ENCODE data around the gene EYA4. TPM values are rescaled to one million over a fixed set of nuclear protein-coding genes. Genes with fewer than 3 reads are reported as not detected.
A peak's percentile ranks its signal among the peaks of the same experiment; 100 is the strongest.

The EYA4 gene
- total RNA-seq, 1 donor from 2014 or later, result 21.4 TPM

DNA sequence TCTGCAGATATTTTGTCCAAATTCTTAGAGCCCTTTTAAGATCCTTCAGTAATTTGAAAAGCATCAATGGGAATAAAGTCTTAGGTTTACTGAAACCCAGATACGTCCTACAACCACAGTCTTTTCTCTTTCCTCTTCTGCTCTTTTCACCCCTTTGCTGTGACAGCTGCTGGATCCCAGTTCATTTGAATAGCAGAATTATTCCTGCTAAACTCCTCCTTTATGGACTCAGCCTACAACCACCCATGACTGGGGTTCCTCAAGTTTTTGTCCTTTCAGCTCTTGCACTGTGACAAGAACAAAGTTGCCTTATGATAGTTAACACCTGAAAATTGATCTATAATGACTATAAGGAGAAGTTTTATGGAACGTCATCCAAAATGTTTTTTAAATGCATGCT lies 237.5 kb downstream of the EYA4 start:
- Mint-ChIP-seq H3K27ac (no peak overlapping the region), H3K27me3 (ENCODE audit: low read depth) (no peaks in the 10 kb centered on the region), H3K9me3 (peaks cover 6% of the 10 kb centered on the region), H3K36me3 (peaks cover 12% of the 10 kb centered on the region), H3K4me1 (peaks cover 21% of the 10 kb centered on the region), H3K4me3 (no peak overlapping the region)
- DNase-seq (ENCODE audit: low spot score in 2 of 2, unreplicated experiment in 2 of 2), result no peak
- TF ChIP-seq, protein P1, sequence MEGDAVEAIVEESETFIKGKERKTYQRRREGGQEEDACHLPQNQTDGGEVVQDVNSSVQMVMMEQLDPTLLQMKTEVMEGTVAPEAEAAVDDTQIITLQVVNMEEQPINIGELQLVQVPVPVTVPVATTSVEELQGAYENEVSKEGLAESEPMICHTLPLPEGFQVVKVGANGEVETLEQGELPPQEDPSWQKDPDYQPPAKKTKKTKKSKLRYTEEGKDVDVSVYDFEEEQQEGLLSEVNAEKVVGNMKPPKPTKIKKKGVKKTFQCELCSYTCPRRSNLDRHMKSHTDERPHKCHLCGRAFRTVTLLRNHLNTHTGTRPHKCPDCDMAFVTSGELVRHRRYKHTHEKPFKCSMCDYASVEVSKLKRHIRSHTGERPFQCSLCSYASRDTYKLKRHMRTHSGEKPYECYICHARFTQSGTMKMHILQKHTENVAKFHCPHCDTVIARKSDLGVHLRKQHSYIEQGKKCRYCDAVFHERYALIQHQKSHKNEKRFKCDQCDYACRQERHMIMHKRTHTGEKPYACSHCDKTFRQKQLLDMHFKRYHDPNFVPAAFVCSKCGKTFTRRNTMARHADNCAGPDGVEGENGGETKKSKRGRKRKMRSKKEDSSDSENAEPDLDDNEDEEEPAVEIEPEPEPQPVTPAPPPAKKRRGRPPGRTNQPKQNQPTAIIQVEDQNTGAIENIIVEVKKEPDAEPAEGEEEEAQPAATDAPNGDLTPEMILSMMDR (IDR thresholded peaks at IDR 0.05; ENCODE audit: unreplicated experiment), result no peak

- Mint-ChIP-seq H3K27me3 (ENCODE audit: low read depth) (no peaks in the 10 kb centered on the region), H3K36me3 (peaks cover 53% of the 10 kb centered on the region), H3K9me3 (peaks cover 29% of the 10 kb centered on the region), H3K4me3 (no peak overlapping the region), H3K4me1 (no peaks in the 10 kb centered on the region), H3K27ac (no peak overlapping the region)
- no peak for DNase-seq (ENCODE audit: low spot score in 2 of 2, unreplicated experiment in 2 of 2)
- TF ChIP-seq, protein P1 (IDR thresholded peaks at IDR 0.05; ENCODE audit: unreplicated experiment), result no peak
Observed at GRCh38 chr6:133487174-133487573, 246.0 kb downstream of the EYA4 start.

GRCh38 chr6:133495205-133495903 lies 254.2 kb downstream of the EYA4 start:
- DNase-seq (ENCODE audit: low spot score in 2 of 2, unreplicated experiment in 2 of 2), result no peak
- Mint-ChIP-seq H3K4me3 (no peak overlapping the region), H3K4me1 (peaks cover 12% of the 10 kb centered on the region), H3K27me3 (ENCODE audit: low read depth) (no peaks in the 10 kb centered on the region), H3K36me3 (peaks cover 23% of the 10 kb centered on the region), H3K27ac (no peak overlapping the region), H3K9me3 (peaks cover 31% of the 10 kb centered on the region)
- TF ChIP-seq, protein P1 (IDR thresholded peaks at IDR 0.05; ENCODE audit: unreplicated experiment), result no peak

DNA sequence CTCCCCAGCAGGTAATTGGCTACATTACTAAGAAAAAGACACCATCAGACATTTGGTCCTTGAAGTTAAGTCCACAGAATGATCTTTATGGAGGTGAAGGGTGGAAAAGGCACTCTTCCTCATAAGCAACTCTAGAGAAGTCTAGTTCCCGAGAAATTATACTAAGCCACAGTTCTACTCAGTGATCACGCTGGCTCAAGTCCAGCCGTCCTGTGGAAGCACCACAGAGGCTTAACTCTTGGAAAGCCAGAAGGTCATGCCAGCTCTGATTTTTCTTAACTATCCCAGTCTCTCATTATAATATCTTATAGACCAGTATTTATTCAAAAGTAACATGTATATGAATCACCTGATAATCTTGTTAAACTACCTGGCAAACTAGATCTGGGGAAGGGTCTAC lies 258.5 kb downstream of the EYA4 start:
- H3K4me1 Mint-ChIP-seq, result peaks cover 52% of the 10 kb centered on the region
- H3K36me3 Mint-ChIP-seq, result peaks cover 8% of the 10 kb centered on the region
- TF ChIP-seq, protein P1 (IDR thresholded peaks at IDR 0.05; ENCODE audit: unreplicated experiment), result no peak
- H3K9me3 Mint-ChIP-seq, result no peaks in the 10 kb centered on the region
- H3K27ac Mint-ChIP-seq, result no peak overlapping the region
- no peaks in the 10 kb centered on the region for H3K27me3 Mint-ChIP-seq (ENCODE audit: low read depth)
- no peak for DNase-seq (ENCODE audit: low spot score in 2 of 2, unreplicated experiment in 2 of 2)
- no peak overlapping the region for H3K4me3 Mint-ChIP-seq

DNA sequence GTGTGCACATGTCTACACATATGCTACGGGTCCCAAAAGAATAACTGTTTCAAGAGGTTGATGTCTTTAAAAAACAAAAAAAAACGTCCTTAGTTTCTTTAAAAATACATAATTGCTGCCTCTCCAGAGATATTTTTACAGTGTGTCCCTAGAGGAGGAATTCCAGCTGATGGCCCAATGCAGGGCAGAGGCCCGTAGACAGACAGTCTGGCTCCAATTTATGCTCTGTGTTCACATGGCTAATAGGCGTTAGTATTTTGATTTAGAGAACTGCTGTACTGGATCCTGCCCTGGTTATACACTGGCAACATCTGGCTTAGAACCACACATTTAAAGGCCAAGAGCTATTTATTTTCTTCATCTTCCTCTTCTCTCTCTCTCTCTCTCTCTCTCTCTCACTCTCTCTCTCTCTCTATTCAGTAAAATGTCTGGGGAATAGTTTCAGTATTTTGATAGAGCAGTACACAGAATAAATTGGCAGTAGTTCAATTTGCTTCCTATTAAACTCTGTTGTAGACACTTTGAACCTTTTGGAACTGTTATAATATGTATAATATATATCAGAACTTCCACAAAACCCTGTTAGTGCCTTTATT lies 260.6 kb downstream of the EYA4 start:
- no peaks in the 10 kb centered on the region for H3K27me3 Mint-ChIP-seq (ENCODE audit: low read depth)
- no peaks in the 10 kb centered on the region for H3K9me3 Mint-ChIP-seq
- H3K4me3 Mint-ChIP-seq, result no peak overlapping the region
- DNase-seq (ENCODE audit: low spot score in 2 of 2, unreplicated experiment in 2 of 2), result no peak
- H3K36me3 Mint-ChIP-seq, result peaks cover 8% of the 10 kb centered on the region
- TF ChIP-seq, protein P1 (IDR thresholded peaks at IDR 0.05; ENCODE audit: unreplicated experiment), result no peak
- peaks cover 65% of the 10 kb centered on the region for H3K4me1 Mint-ChIP-seq
- H3K27ac Mint-ChIP-seq, result peak overlapping the region; percentile 90
